ENCODE results near the gene CAGE1.
A peak's percentile ranks its signal among the peaks of the same experiment; 100 is the strongest.

Gene CAGE1

GRCh38 chr6:7389451-7390225, at the start of gene CAGE1, which contains the start of gene RIOK1:
TSS of gene CAGE1 (minus strand) at chr6:7389742. CDS start at chr6:7387173, 2,569 bp downstream.
TSS of gene RIOK1 (plus strand) at chr6:7389808. CDS start at chr6:7390003, 195 bp downstream.
- DNase-seq (ENCODE audit: low read depth in 2 of 2): peak; percentile 94 to 95

- no peak for DNase-seq (ENCODE audit: low read depth in 2 of 2)
Measured at GRCh38 chr6:7439228-7439627, 49.7 kb upstream of the CAGE1 start.

GRCh38 chr6:7438011-7438410, 48.5 kb upstream of the CAGE1 start:
- no peak for DNase-seq (ENCODE audit: low read depth in 2 of 2)

GRCh38 chr6:7434672-7435071, 45.1 kb upstream of the CAGE1 start:
- no peak for DNase-seq (ENCODE audit: low read depth in 2 of 2)

GRCh38 chr6:7433121-7433617, 43.6 kb upstream of the CAGE1 start:
- DNase-seq (ENCODE audit: low read depth in 2 of 2): no peak

GRCh38 chr6:7432391-7433120, 43.0 kb upstream of the CAGE1 start:
- DNase-seq (ENCODE audit: low read depth in 2 of 2): no peak

- DNase-seq (ENCODE audit: low read depth in 2 of 2): no peak
Measured at GRCh38 chr6:7431674-7432390, 42.3 kb upstream of the CAGE1 start.

GRCh38 chr6:7431313-7431673, 41.8 kb upstream of the CAGE1 start:
- DNase-seq (ENCODE audit: low read depth in 2 of 2): no peak

GRCh38 chr6:7426447-7427169, 37.1 kb upstream of the CAGE1 start:
- no peak for DNase-seq (ENCODE audit: low read depth in 2 of 2)

- DNase-seq (ENCODE audit: low read depth in 2 of 2): no peak
Measured at GRCh38 chr6:7425808-7426190, 36.3 kb upstream of the CAGE1 start.

- DNase-seq (ENCODE audit: low read depth in 2 of 2): no peak
Measured at GRCh38 chr6:7424967-7425807, 35.6 kb upstream of the CAGE1 start.

GRCh38 chr6:7424058-7424457, 34.5 kb upstream of the CAGE1 start:
- no peak for DNase-seq (ENCODE audit: low read depth in 2 of 2)

- no peak for DNase-seq (ENCODE audit: low read depth in 2 of 2)
Measured at GRCh38 chr6:7421066-7421465, 31.5 kb upstream of the CAGE1 start.

- DNase-seq (ENCODE audit: low read depth in 2 of 2): no peak
Measured at GRCh38 chr6:7419065-7419464, 29.5 kb upstream of the CAGE1 start.

- no peak for DNase-seq (ENCODE audit: low read depth in 2 of 2)
Measured at GRCh38 chr6:7418238-7418905, 28.8 kb upstream of the CAGE1 start.

- DNase-seq (ENCODE audit: low read depth in 2 of 2): no peak
Measured at GRCh38 chr6:7417684-7418083, 28.1 kb upstream of the CAGE1 start.

- DNase-seq (ENCODE audit: low read depth in 2 of 2): no peak
Measured at GRCh38 chr6:7414811-7415210, 25.3 kb upstream of the CAGE1 start.

GRCh38 chr6:7413151-7413823, 23.7 kb upstream of the CAGE1 start:
- no peak for DNase-seq (ENCODE audit: low read depth in 2 of 2)

- DNase-seq (ENCODE audit: low read depth in 2 of 2): no peak
Measured at GRCh38 chr6:7411328-7411727, 21.8 kb upstream of the CAGE1 start.

- no peak for DNase-seq (ENCODE audit: low read depth in 2 of 2)
Measured at GRCh38 chr6:7410851-7411250, 21.3 kb upstream of the CAGE1 start.

Data from stimulated activated CD4-positive, alpha-beta T cell treated with anti-CD3 and anti-CD28 coated beads, Interleukin-4, amount 100 ng/mL, for 48 hours (primary cell).